ENCODE data around the gene ZHX3.
"Not testable (repeated sequence)": the region's sequence is repeated elsewhere in the genome, so short reads cannot be mapped to it uniquely, and the experiment has no call there.

Gene ZHX3

DNA sequence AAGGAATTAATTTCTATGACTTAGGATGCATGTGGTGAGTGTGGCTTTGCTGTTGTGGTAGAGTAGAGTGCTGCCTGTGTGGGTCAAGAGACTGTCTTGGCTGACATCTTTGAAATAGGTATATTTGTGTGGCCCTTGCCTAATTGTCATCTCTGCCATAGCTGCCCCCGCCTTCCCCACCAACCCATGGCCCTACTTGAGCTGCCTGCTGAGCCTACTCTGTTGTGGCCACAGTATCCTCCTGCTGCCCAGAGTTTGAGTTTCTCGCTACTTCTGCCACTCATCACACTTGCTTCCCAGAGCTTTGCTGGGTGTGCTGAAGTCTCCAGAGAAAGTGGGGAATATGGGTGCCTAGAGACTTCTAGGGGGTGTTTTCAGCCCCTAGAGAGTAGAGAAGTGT lies 172.2 kb downstream of the ZHX3 start:
- DNase-seq = no peak

DNA sequence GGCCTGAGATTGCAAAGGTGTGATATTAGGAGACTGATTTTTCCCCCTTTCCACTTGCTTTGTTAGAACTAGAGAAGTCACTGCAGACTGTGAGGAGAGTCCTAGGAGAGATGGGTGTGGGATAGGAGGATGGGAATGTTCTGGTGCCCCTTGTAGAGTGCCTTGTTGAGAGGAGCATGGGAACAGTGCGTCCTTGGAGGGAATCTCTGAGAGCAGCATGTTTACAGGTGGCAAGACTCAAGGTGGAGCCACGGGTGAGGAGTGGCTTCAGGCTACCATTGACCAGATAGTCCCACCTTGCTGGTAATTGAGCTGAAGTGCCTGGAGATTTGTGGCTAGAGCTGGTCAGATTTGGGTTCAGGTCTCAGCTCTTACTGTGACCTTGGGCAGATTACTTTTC lies 174.2 kb downstream of the ZHX3 start:
- DNase-seq = no peak

DNA sequence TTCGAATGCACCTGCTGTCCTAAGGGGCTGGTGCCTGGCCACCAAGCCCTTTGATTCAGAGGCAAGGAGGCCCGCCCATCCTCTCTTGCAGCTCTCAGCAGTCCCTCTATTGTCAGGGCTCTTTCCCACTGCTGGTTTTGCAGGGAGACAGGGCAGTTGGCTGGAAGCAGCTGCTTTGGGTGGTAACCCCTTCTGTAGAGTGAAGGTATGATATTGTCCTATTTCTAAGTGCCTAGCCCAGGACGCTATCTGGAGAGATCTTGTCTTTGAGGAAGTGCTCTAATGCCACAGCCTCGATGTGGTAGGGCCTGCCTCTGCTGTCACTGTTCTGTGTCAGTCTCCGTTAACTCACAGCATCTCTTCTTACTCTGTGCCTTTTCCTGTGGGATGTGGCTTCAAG lies 174.6 kb downstream of the ZHX3 start:
- peak; percentile 41 to 55 for DNase-seq

DNA sequence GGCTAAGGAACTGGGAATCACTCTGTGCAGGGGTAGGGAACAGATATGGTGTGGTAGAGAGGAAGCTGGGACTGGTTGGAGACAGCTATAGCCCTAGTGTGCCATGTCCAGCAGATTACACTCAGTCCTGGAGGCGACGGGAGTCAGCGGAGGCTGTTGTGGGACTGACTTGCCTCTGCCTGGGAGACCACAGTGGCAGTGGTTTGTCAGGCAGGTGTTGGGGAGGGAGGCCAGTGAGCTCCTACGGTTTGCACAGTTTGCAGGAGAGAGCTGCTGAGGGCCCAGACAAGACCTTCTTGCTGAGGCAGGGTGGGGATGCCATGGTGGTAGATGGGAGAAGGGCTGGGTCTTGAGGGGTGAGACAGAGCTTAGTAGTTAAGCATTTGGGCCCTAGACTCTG lies 175.3 kb downstream of the ZHX3 start:
- no peak for DNase-seq

DNA sequence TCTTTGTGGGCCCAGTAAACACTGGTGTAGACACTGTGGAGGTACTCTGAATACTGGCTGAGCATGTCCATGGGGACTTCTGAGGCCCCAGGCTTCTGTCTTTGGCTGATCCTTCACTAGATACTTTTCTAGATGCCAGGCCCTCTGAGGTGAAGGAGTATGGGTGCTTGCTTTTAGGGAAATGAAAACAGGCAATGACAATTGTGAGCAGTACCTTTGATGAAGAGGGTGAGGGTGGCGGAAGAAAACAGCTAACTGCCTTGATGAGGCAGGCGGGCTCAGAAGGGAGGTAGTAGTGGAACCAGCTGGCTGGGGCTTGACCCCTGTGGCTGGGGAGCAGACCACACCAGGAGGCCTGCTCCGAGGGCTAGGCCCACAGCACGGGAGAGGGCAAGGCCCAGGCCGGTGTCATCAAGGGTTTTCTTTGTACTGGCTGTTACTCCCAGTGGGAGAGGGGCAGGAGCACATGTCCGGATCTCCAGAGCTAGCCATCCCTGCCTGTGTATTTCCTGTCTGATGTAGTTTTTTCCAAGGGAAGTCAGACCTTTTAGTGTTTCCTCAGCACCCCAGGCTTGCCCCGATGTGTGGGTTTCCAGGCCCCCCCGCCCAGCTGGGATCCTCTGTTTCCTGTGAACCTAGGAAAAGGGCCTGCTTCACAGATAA lies 176.2 kb downstream of the ZHX3 start:
- no peak for DNase-seq

DNA sequence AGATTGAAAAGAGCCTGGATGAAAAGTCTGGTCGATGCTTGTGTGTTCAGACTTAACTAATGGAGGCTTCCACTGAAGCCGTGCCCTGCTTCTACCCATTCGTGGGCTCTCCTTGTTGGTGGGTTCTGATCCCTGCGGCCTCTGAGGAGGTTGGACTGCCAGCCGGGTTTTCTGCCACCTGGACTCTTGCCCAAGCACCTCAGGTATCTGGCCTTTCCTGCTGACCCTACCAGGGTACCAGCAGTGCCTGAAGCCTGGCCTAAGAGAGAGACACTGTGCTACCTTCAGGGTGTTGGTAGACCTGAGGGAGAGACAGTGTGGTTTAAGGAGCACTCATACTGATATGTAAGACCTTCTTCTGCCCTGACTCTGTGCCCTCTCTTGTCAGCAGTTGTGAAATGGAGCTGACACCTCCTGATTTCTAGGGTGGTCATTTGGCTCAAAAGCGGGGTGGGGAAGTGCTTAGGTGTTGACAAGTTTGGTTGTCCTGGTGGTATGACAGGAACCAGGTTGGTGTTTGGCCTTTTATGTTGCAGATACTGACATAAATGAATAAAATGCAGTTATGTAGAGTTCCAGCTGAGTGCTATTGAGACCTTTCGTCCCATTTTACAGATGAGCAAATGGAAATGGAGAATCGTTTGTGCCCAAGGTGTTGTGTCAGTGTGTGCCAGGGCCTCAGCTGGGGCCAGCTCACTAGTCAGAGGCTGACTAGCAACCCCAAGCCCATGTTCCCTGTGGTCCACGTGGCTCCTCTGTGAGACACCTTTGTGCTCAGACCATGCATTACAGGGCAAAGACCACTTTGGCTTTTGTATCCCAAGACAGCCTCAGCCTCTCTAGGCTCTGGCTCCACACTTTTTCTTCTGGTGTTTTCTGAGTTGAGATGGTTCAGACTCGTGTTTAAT lies 177.1 kb downstream of the ZHX3 start:
- no peak for DNase-seq

DNA sequence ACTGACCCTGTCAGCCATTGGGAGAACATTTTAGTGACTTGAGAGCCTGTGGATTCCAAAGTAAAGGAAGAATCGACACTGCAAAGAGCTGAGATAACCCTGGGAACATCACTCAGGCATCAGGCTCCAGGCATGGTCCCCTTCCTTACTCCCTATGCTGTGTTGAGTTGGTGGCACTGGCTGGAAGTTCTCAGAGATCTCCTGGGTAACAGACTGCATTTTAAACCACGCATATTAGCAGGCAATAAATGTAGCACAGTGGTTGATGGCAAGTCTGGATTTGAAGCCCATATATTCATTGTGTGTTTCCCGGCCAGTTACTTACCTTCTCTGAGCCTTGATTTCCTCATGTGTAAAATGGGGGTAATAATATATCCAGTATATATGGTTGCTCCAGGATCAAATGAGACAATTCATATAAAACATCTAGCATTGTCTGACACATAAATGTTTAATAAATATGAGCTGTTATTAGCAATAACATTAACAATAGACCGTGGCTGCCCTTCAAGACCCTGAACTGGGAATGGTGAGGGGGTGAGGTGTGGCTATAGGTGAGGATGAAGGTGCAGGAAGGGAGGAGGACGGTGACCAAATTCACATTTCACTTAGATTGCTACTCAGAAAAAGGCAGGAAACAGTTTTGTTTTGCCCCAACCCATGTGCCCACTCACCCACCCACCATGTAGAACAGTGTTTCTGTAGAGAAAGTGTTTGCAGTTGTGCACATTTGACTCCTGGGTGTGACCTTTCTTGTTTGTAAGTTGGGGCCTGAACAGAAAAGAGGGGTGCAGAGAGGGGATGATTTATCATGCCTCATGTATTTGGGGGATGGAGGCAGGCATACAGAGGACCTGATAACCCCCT lies 178.1 kb downstream of the ZHX3 start:
- DNase-seq = no peak

DNA sequence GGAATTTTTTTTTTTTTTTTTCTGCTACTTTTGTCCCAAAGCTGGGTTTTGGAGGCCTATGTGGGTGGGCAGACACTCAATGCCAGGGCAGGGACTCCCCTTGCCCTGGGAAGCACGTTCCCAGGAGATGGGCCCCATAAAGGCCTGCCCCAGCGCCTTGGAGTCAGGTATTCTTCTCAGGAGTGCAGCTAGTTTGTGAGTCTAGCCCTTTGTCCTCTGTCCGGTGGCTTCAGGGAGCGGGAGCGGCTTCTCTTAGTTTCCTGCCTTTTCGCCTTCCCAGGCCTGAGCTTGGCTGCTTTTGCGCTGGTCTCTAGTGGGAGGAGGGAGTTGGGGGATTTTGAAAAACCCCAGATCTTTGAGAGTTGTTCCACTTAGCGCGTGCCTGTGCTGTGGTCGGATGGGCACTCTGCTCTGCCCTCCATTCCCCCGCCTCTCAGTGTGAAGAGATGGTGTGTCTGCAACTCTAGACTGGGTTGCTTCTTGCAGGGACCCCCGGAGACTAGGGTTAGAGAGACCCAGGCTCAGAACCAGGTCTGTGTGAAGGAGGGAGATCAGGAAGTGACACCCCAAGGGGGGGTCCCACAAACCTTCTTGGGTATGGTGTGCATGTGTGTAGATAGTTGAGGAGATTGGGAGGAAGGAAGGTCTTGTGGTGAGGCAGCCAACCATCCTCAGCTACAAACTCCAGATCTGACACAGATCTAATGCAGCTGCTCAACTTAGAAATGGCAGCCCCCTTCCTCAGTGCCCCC lies 178.9 kb downstream of the ZHX3 start:
- DNase-seq = peak; percentile 20 to 50

DNA sequence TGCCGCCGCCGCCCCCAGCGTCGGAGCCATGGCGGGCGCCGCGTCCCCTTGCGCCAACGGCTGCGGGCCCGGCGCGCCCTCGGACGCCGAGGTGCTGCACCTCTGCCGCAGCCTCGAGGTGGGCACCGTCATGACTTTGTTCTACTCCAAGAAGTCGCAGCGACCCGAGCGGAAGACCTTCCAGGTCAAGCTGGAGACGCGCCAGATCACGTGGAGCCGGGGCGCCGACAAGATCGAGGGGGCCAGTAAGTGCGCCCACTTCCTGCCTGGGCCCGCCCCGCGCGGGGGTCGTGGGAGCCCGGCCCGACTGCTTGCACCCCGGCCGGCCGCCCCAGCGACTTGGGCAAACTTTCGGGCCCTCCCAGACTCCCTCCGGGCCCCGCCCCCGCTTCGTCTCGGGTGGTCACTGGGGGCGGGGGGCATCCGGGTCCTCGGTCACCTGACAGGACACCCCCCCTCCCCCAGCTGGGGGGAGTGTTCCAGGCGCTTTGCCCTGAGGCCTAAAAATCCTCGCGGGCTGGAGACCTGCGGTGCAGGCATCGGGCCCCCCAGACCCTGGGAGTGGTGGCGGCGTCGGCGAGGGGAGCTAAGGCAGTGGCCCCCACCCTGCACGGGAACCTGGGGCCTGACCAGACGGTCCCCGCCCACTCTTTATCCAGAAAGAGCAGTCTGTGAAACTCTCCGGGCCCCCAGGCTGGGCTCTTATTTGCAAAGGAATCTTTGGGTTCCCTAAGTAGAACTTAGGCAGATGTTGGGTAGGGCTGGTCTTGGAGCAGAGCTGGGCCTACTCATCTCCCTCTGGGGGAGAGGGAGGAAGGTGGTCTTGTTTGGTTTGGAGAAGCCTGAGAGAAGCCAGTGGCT lies 179.7 kb downstream of the ZHX3 start:
- DNase-seq = peak; percentile 62 to 69

DNA sequence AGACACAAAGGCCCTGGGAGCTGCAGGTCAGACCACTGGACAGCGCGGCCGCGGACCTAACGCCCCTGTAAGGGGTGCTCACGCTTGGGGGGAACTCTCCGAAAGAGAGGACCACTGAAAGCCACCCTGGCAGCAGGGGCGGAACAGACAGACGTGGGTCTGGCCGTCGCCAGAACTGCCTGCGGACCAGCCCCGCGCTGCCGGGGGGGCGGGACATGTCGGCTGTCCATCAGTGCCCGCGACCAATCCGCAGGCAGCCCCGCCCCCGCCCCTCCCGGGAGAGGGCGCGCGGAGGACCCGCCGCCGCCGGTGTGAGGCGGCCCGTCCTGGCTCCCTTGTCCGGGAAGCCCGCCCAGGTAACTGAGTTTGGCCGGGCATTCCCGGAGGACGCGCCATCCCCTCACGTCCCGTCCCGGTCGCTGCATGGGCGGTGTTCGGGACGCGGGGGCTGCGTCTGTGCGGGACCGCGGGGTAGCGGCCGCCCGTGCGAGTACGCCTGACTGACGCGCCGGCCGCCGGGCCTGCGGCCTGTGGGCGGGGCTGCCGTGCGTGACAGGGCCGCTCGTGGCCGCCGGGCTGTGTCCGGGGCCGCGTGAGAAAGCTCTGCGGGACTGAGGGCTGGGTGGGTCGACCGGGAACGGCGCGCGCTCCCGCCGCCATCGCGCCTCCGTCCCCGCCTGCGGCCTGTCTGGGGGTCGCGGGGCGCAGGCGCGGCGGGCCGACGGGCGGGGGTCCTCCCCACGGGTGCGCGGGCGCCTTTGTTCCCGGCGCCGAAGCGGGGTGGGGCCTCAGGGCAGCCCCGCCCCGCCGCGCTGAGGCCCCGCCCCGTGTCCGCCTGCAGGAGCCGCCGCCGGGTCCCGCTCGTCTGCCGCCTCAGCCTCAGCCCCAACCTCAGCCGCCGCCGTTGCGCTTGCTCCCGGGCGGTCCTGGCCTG lies 180.6 kb downstream of the ZHX3 start, which contains the start of gene PLCG1:
Gene PLCG1, plus strand, starts transcription at position 864 of the 934 bp plus-strand sequence. CDS start 99 bp downstream, outside the sequence.
- peak; percentile 84 to 86 for DNase-seq

DNA sequence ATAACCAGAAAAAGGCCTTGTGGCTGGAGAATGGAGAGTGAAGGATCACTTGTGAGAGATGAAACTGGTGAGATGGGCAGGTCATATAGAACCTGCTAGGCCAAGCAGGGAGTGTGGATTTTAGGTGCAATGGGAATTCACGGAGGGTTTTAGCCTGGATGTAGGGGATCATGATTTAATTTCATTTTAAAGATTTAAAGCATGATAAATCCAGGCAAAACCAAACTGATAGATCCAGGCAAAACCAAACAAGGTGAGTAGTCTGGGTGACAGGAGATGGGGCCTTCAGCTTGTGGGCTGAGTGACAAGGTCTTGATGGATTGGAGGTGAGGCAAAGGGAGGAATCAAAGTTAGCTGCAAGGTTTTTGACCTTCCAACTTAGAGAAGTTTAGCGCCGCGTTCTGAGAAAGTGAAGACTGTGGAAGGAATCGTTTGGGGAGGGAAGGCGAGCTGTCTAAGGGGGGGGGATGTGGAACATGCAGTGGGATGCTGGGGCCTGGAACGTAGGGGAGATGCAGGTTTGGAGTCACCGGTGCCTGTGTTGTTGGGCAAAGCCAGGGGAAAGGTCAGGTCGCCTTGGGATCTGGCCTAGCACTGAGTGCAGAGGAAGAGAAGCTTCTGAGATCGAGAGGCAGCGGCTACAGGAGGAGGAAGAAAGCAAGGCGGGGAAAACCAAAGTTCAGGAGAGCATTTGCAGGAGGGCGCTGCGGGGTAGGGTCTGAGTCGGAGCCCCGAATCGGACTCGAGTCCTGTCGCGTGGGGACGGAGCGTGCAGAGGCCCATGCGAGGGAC lies 181.4 kb downstream of the ZHX3 start:
- peak in 1 of 2 donors; percentile 9 for DNase-seq

DNA sequence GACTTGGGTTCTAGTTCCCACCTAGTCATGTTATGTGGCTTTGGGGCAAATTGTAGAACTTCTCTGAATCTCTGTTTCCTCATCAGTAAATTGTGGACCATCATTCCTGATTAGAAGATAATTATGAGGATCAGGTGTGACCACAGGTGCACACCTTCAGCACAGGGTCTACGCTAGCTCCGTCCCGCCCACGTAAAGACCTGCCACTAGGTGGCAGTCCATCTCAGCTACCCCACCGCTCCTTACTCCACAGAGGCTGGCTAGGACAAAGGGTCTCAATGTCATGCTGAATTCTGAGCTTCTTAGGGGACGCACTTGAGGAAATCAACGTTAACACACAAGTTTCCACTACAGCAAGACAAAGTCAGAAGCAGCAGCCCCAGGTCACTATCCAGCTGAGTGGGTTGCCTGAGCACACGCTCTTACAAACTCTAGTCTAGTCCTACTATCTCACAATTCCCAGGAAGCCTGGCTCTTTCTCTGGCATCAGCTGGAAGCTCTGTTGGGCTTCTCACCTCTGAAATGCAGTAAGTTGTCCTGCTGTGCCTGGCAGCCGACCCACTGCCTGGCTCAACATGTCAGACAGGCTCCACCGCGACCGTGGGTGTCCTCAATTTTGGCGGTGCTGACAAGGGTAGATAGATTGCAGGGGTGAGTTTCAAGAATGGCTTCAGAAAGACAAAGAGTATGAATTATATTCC lies 182.2 kb downstream of the ZHX3 start:
- DNase-seq = peak; percentile 68 to 73

DNA sequence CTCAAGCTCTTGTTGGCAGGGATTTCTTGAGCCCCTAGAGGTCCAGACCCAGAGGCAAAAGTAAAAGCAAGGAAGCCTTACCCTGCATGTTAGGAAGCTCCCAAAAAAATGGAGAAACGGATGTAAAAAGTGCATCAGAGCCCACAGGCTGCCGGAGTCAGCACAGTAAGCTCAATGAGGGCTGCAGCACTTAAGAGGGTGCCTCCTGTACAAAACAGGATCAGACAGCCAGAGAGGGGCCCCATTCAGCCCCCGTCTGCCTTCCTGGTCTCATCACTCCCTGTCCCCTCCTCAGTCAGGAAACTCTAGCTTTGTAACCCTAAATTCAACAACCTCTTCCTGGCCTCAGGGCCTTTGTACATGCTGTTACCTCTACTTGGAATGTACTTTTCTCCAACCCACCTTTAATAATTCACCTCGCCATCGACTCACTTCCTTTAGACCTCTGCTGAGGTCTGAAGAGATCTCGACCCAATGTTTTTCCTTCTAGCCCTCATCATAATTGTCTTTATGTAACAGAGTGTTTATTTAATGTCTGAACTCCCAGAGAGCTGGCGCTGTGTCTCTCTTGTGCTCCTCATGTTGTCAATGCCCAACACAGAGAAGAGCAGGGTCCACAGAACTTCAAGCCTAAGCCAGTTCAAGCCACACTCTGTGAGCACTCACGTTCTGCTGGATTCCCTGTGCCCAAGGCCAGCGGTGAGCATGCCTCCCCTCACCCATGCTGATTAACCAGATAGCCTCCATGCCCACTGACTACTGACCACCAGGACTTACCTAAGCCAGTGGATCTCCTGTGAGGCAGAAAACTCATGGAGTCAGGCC lies 183.0 kb downstream of the ZHX3 start:
- DNase-seq = no peak

DNA sequence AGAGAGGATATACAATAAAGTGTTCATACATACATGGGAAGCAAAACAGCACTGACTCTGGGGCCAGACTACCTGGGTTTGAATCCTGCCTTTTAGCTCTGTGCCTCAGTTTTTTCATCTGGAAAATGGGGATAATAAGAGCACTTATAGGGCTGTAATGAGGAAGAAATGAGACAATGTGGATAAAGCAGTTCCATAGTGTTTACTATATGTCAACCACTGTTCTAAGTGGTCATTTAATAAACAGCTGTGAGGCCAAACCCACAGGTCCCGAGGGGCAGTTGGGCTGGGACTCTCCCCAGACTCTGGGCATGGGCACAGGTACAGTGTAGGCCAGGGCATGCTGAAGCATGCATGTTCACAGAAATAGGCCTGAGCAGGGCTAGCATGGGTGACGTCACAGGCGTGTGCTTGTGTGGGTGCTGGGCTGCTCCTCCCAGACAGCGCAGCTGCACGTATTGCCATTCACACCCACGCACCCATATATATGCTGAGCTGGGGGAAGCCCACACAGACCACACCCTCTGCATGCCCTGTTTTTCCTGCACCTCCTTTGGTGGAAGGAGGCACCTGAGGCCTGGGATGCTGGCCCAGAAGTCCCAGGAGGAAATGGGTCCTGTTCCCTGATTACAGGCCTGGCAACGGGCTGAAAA lies 183.7 kb downstream of the ZHX3 start:
- DNase-seq = peak; percentile 48 to 62

DNA sequence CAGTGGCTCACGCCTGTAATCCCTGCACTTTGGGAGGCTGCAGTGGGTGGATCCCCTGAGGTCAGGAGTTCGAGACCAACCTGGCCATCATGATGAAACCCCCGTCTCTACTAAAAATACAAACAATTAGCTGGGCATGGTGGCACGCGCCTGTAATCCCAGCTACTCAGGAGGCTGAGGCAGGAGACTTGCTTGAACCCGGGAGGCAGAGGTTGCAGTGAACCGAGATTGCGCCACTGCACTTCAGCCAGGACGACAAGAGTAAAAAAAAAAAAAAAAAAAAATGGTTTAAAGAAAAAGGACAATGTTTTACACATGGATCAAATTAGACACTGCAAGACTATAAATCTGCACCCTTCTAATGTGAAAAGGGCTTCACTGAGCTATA lies 185.1 kb downstream of the ZHX3 start:
- not testable (repeated sequence) for DNase-seq

DNA sequence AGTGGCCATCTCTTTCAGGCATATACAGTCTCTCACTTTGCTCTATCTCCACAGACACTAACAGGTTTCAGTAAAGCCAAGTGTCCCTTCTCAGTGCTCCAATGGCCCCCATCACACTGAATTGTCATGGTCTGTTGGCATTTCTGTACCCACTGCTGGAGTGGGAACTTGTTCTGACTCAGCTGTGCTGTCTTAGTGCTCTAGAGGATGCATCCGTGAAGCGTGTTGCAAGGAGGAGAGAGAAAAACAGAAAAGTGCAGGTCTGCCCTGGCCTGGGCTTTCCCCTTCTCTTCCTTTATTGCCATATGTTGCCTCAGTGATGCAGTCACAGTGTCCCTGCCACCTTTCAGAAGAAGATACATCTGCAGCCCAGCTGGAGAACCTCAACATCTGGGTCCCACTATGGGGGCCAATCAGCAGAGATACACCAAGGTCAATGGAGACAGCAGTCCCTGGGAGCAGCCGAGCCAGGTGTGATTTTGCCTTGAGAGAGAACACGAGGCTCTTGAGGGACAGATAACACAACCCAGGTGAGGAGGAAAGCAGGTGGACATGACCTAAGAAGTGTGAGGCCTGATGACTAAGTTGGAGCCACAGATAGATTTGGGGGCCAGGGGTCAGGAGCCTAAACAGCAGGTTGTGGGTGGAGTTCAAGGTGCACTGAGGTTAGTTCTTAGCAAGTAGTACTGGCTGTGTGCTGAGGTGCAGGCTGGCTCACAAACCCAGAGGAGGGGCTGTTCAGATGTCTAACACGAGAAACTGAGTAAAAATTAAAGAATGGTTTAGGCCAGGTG lies 185.7 kb downstream of the ZHX3 start:
- DNase-seq = no peak
